Hematopoietic multipotent progenitor cell treated with erythropoietin and hydrocortisone succinate and interleukin-3 and kit ligand, for 6 days (in vitro differentiated cells): Measurements from ENCODE around the gene PYCR2.
A peak's percentile ranks its signal among the peaks of the same experiment; 100 is the strongest.

Experiments used
- DNase-seq: peaks from one replicate; pipeline ENCODE4 v3.0.0-alpha.2; 2015

The PYCR2 gene

DNA sequence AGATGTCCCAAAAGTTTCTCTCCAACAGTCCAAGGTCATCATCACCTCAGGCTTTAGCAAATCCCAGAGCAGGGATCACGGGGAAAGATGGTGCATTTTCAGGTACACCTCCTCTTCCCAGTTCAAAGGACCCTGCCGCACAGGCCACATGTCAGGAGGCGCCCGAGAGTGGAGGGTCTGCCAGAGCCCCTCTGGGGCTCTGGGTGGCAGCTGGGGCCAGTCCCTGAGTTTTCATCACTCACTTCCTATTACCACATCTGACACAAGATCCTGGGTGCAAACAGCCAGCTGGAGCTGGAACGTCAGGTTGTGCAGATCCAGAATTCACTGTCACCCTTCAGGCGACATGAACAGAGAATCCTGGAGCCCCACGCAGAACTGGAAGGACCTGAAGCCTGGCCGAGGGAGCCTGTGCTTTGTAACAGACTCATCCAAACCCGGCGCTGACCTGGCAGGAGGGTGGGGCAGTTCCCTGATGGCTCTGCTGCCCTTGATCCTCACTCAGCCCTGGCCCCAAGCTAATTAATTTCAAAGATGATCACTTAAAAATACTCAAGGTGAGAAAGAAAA lies 50.7 kb downstream of the PYCR2 start:
- no peak for DNase-seq

DNA sequence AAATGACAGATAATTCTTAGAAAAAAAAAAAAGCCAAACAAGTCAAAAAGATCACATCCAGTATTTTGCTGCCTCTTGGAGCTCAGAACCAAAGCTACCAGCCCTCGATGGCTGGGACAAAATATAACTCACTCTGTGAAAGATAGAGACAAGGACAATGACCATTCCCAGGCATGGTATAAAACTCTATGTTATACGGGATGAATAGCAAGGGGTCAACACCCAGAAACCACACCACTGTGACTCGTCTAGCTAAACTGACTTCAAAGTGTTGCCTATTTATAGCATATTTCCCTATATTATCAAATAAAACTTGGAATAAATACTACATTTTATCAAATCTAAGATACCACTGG lies 52.0 kb downstream of the PYCR2 start:
- DNase-seq = no peak

DNA sequence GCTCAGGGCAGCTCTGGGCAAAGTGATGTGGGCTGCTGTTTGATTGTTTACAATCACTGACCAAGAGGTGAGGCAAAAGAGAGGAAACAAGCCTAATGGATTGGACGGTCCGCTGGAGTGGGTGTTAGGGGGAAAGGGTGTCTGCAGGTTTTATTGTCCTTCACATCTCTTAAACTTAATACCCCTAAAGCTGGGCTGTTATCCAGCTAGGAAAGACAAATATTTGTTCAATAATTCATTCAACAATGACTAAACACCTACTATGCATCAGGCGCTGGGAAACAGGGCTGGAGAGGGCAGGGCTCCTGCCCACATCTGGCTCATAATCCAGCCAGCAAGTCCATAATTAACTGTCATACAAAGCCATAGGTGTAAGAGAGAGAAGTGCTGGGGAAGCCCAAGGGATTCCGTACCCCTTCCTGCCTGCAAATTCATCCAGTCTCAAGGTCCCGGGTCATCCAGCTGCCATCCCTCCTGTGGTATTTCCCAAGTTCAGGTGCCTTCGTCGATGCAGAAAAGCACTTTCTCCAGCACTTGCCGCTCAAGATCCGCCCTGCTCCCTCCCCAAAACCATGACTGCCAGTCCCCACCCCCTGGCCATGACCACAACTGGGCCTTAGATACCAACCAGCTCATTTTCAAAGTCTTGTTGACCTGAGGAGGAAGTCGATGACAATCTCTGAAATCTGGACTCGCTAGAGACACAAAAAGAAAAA lies 52.5 kb downstream of the PYCR2 start:
- peak; percentile 68 for DNase-seq

GRCh38 chr1:225870911-225871310 lies 53.1 kb downstream of the PYCR2 start:
- DNase-seq = no peak
